ENCODE results near the gene PIK3R2. TPM values are rescaled to one million over a fixed set of nuclear protein-coding genes. Genes with fewer than 3 reads are reported as not detected.

Gene PIK3R2
- total RNA-seq, 1 experiment from 2014 or later, result 42.8 TPM

GRCh38 chr19:18135712-18136584 is 17.0 kb upstream of the PIK3R2 start:
- Histone ChIP-seq H3K4me1 (ENCODE audit: insufficient read depth, low read length) (no peaks in the 10 kb centered on the region), H4K20me1 (ENCODE audit: control insufficient read depth, insufficient read depth, insufficient read length) (no peaks in the 10 kb centered on the region), H4K91ac (ENCODE audit: insufficient read length, low read depth, low read length) (no peak overlapping the region), H3K56ac (ENCODE audit: insufficient read length, low read depth, low read length) (no peak overlapping the region), H3K14ac (ENCODE audit: insufficient read depth, low read length) (no peak overlapping the region), H3K23ac (ENCODE audit: insufficient read length, low read depth, low read length) (no peak overlapping the region), H3K79me2 (ENCODE audit: insufficient read depth, low read length) (no peaks in the 10 kb centered on the region), H2AK5ac (ENCODE audit: insufficient read length, low read length) (no peak overlapping the region), H2BK15ac (ENCODE audit: low read depth, low read length) (no peak overlapping the region), H3K9ac (ENCODE audit: extremely low read depth, insufficient read length, low read length) (no peak overlapping the region), H3K23me2 (ENCODE audit: insufficient read length, low read depth, low read length, poor library complexity, severe bottlenecking) (no peaks in the 10 kb centered on the region), H3T11ph (ENCODE audit: low read length) (no peak overlapping the region), H2AFZ (ENCODE audit: low read length) (no peak overlapping the region), H4K5ac (ENCODE audit: insufficient read length, low read depth, low read length) (no peak overlapping the region), H3K18ac (ENCODE audit: insufficient read length, low read depth, low read length) (no peak overlapping the region), H3K4me2 (ENCODE audit: insufficient read depth, insufficient read length, low read length) (no peak overlapping the region), H3K4ac (ENCODE audit: low read depth, low read length) (no peak overlapping the region), H3K9me3 (ENCODE audit: control insufficient read depth, low read depth, low read length) (no peaks in the 10 kb centered on the region), H2BK120ac (ENCODE audit: low read depth, low read length, poor library complexity, severe bottlenecking) (no peak overlapping the region), H2BK5ac (ENCODE audit: insufficient read length, low read length) (no peak overlapping the region), H3K27me3 (ENCODE audit: insufficient read depth, low read length) (no peaks in the 10 kb centered on the region), H2BK12ac (ENCODE audit: insufficient read length, low read depth, low read length) (no peak overlapping the region), H2BK20ac (ENCODE audit: low read depth, low read length, poor library complexity, severe bottlenecking) (no peak overlapping the region), H3K79me1 (ENCODE audit: insufficient read depth, low read depth, low read length, poor library complexity, severe bottlenecking) (no peaks in the 10 kb centered on the region), H3K27ac (ENCODE audit: insufficient read length, low read depth, low read length) (no peak overlapping the region), H4K8ac (replicated peaks; ENCODE audit: insufficient read length, low read depth, low read length) (no peak overlapping the region)
- no CpG with 5 or more reads among the region's 18 CpGs for WGBS (ENCODE audit: extremely low coverage, insufficient read length, low lambda C conversion rate)
- Mint-ChIP-seq H3K4me1 (no peaks in the 10 kb centered on the region), H3K27me3 (ENCODE audit: low read depth) (no peaks in the 10 kb centered on the region), H3K27ac (0 out of 7 replicates have a peak overlapping the region, but pooled peaks of 2 of the 3 experiments have one; percentile 23 to 57), H3K4me3 (no peak overlapping the region), H3K9me3 (peaks cover 0 to 4% of the 10 kb centered on the region in 2 experiments; a peak in 1 of 5 replicates), H3K36me3 (ENCODE audit: insufficient read depth in 1 of 3, low read depth in 3 of 3) (peaks cover 17 to 55% (median 46%) of the 10 kb centered on the region in 3 experiments)
- no peak for TF ChIP-seq CTCF (conservative IDR thresholded peaks at IDR 0.05)
- DNase-seq, result no peak

Data from H9 (cell line).